Spinal cord (tissue), 10 donors: ENCODE measurements around the gene PGBD2. TPM values are rescaled to one million over a fixed set of nuclear protein-coding genes. Genes with fewer than 3 reads are reported as not detected.
"Not testable (repeated sequence)": the region's sequence is repeated elsewhere in the genome, so short reads cannot be mapped to it uniquely, and the experiment has no call there.

Experiments
- DNase-seq, 6 donors: peaks; one replicate each; pipeline versions ENCODE4 v3.0.0 to v3.0.0-alpha.2; 2013 to 2015; ENCODE audit warnings: low spot score in 6 of 6, low read depth in 4 of 6
- H3K27ac ChIP-seq: one replicate; pipeline ENCODE4 v1.5.1; 2013; ENCODE audit warnings: low read depth, low read length, control low read depth
- H3K27me3 ChIP-seq: one replicate; pipeline ENCODE4 v1.6.1; 2013; ENCODE audit warnings: low read length; ENCODE audit not compliant: control insufficient read depth, insufficient read depth
- H3K36me3 ChIP-seq: one replicate; pipeline ENCODE4 v1.6.1; 2013; ENCODE audit warnings: low read length; ENCODE audit not compliant: control insufficient read depth, insufficient read depth
- H3K4me1 ChIP-seq: one replicate; pipeline ENCODE4 v1.6.1; 2013; ENCODE audit warnings: low read length; ENCODE audit not compliant: control insufficient read depth, insufficient read depth
- H3K4me3 ChIP-seq: one replicate; pipeline ENCODE4 v1.5.1; 2013; ENCODE audit warnings: low read depth, low read length, control low read depth
- H3K9me3 ChIP-seq: one replicate; pipeline ENCODE4 v1.6.1; 2013; ENCODE audit warnings: low read length; ENCODE audit not compliant: control insufficient read depth, insufficient read depth
- WGBS: methylation state at CpG from one replicate; pipeline ENCODE4 v1.1.5; 2013; ENCODE audit warnings: missing lambda C conversion rate; ENCODE audit not compliant: insufficient coverage; 5-methylcytosine and 5-hydroxymethylcytosine counted together
- polyA plus RNA-seq, 2 donors: library from polyadenylated mRNA; unstranded; fragments of 120-200 nt; gene quantifications; one replicate each; pipeline ENCODE4 v1.2.1, GENCODE V29; 2013; ENCODE audit not compliant: insufficient read length in 2 of 2
- small RNA-seq: library from RNA; depleted of rRNA; stranded (forward); fragments of <200 nt; gene quantifications from one replicate; pipeline ENCODE3, GENCODE V24; 2014; ENCODE audit warnings: low replicate concordance
- total RNA-seq, 2 donors: library from RNA; depleted of rRNA in 1 of 2; stranded (reverse); fragments of 120-200 nt in 1 of 2; fragments of >200 nt in 1 of 2; gene quantifications; one replicate each; pipeline versions ENCODE4 v1.2.3 to v1.2.4, GENCODE V29; 2013 to 2014
- donor health status: healthy.

The PGBD2 gene
- total and polyA plus RNA-seq, 4 donors, result 6.8 to 8.9 (median 7.5) TPM

GRCh38 chr1:248945453-248945852 lies 39.4 kb downstream of the PGBD2 start:
- not testable (repeated sequence) for H3K27ac ChIP-seq, H3K36me3 ChIP-seq, H3K4me1 ChIP-seq, H3K9me3 ChIP-seq, H3K27me3 ChIP-seq, H3K4me3 ChIP-seq
- DNase-seq, result peak in 3 of 6 donors; percentile 14 to 63 (median 20)
- whole genome bisulfite sequencing, result no CpG with 5 or more reads among the region's 13 CpGs

GRCh38 chr1:248945856-248946416 lies 39.9 kb downstream of the PGBD2 start:
- H3K36me3 ChIP-seq, H3K27ac ChIP-seq, H3K4me3 ChIP-seq, H3K9me3 ChIP-seq, DNase-seq, H3K27me3 ChIP-seq, H3K4me1 ChIP-seq: not testable (repeated sequence)

Small RNA genes lying within 50 kb of the gene (small RNA-seq; reads per million reads assigned to genes)
- not detected for gene RNU6-1205P

Other genes with a start within 250 kb of the PGBD2 start
- not detected for gene OR14I1, start 203.5 kb upstream of the PGBD2 start, total RNA-seq
- not detected for gene OR14I1, start 203.5 kb upstream of the PGBD2 start, polyA plus RNA-seq
- not detected for gene LYPD8, start 150.5 kb upstream of the PGBD2 start, total RNA-seq
- not detected for gene LYPD8, start 150.5 kb upstream of the PGBD2 start, polyA plus RNA-seq
- 10 to 100 TPM; 16.3 to 25.2 TPM for gene SH3BP5L, start 80.3 kb upstream of the PGBD2 start, total RNA-seq
- gene SH3BP5L, start 80.3 kb upstream of the PGBD2 start, polyA plus RNA-seq, result 10 to 100 TPM; 34.8 to 37.8 TPM
- gene ZNF672, start 68.0 kb upstream of the PGBD2 start, total RNA-seq, result 10 to 100 TPM; 13.8 to 22.0 TPM
- gene ZNF672, start 68.0 kb upstream of the PGBD2 start, polyA plus RNA-seq, result 10 to 100 TPM; 31.5 to 35.1 TPM
- gene ZNF692, start 47.1 kb upstream of the PGBD2 start, total RNA-seq, result 10 to 100 TPM; 13.6 to 32.7 TPM
- 10 to 100 TPM; 69.4 to 89.3 TPM for gene ZNF692, start 47.1 kb upstream of the PGBD2 start, polyA plus RNA-seq